SK-N-SH (cell line): ENCODE data around the gene UNC119. TPM values are rescaled to one million over a fixed set of nuclear protein-coding genes. Genes with fewer than 3 reads are reported as not detected.

ENCODE experiments used
- CTCF ChIA-PET: fragments of 300-600, 350-600 bp; formaldehyde crosslinking; extraction: SDS; loops from one replicate; lab custom pipeline; 2021; lab: Yijun Ruan, JAX
- POLR2A ChIA-PET: fragments of 350-600 bp; sonication (Branson Sonifier 250); formaldehyde crosslinking; extraction: SDS; loops from one replicate; lab custom pipeline; 2020; ENCODE audit warnings: antibody characterized with exemption, inconsistent platforms; lab: Yijun Ruan, JAX
- DNase-seq: peaks from one replicate; pipeline ENCODE4 v3.0.0; 2012
- H2AFZ ChIP-seq: fragments of 200-600 bp; sonication (generic); 2 replicates; pipeline ENCODE4 v1.8.1; 2016; ENCODE audit warnings: antibody characterized with exemption, mild to moderate bottlenecking, low read depth
- H3F3A ChIP-seq: fragments of 200-600 bp; sonication (generic); replicated peaks from 2 replicates; pipeline ENCODE3; 2016; ENCODE audit warnings: antibody characterized with exemption, mild to moderate bottlenecking; ENCODE audit not compliant: insufficient read depth
- H3K27ac ChIP-seq, 2 experiments: fragments of 200-500 bp in 1 of 2; fragments of 200-600 bp in 1 of 2; sonication (Bioruptor generic) in 1 of 2; sonication (generic), shearing (Covaris generic) in 1 of 2; 2 replicates each; pipeline versions ENCODE4 v1.5.1 to v1.6.1; 2014 to 2016; ENCODE audit warnings: low read depth in 2 of 2, inconsistent platforms in 1 of 2, low read length in 1 of 2, mild to moderate bottlenecking in 1 of 2, mixed read lengths in 1 of 2
- H3K27me3 ChIP-seq: fragments of 200-600 bp; sonication (generic), shearing (Covaris generic); 2 replicates; pipeline ENCODE4 v1.6.1; 2016; ENCODE audit warnings: mixed run types; ENCODE audit not compliant: insufficient read depth
- H3K36me3 ChIP-seq, 2 experiments: fragments of 200-500 bp in 1 of 2; fragments of 200-600 bp in 1 of 2; sonication (Bioruptor generic) in 1 of 2; sonication (generic) in 1 of 2; replicated peaks in 1 of 2; 2 replicates each; pipeline versions ENCODE3 to v1.5.1; 2014 to 2016; ENCODE audit warnings: low read length in 1 of 2, mild to moderate bottlenecking in 1 of 2; ENCODE audit not compliant: insufficient read depth in 2 of 2, control insufficient read depth in 1 of 2
- H3K4me1 ChIP-seq, 2 experiments: fragments of 200-500 bp in 1 of 2; fragments of 200-600 bp in 1 of 2; sonication (Bioruptor generic) in 1 of 2; sonication (generic), shearing (Covaris generic) in 1 of 2; 2 replicates each; pipeline versions ENCODE4 v1.5.1 to v1.6.1; 2014 to 2016; ENCODE audit warnings: low read depth in 1 of 2, low read length in 1 of 2, mixed run types in 1 of 2; ENCODE audit not compliant: insufficient read depth in 2 of 2, control insufficient read depth in 1 of 2
- H3K4me2 ChIP-seq: fragments of 200-600 bp; sonication (generic), shearing (Covaris generic); 2 replicates; pipeline ENCODE4 v1.6.1; 2017; ENCODE audit warnings: mixed run types
- H3K4me3 ChIP-seq, 2 experiments: fragments of 200-500 bp in 1 of 2; fragments of 200-600 bp in 1 of 2; sonication (Bioruptor generic) in 1 of 2; sonication (generic), shearing (Covaris generic) in 1 of 2; 2 replicates each; pipeline versions ENCODE4 v1.5.1 to v1.8.1; 2014 to 2016; ENCODE audit warnings: low read depth in 2 of 2, inconsistent platforms in 1 of 2, low read length in 1 of 2, mild to moderate bottlenecking in 1 of 2, mixed read lengths in 1 of 2, moderate library complexity in 1 of 2
- H3K79me2 ChIP-seq: fragments of 200-600 bp; sonication (generic); 2 replicates; pipeline ENCODE4 v1.8.1; 2017; ENCODE audit warnings: mild to moderate bottlenecking; ENCODE audit not compliant: insufficient read depth
- H3K9ac ChIP-seq: fragments of 200-600 bp; sonication (generic); 2 replicates; pipeline ENCODE4 v1.6.1; 2017; ENCODE audit warnings: mixed run types
- H3K9me2 ChIP-seq: fragments of 200-600 bp; sonication (generic); 2 replicates; pipeline ENCODE4 v1.6.1; 2017; ENCODE audit warnings: mixed run types
- H3K9me3 ChIP-seq: fragments of 200-600 bp; sonication (generic); 2 replicates; pipeline ENCODE4 v1.6.1; 2017; ENCODE audit warnings: mixed run types, mild to moderate bottlenecking, moderate library complexity
- H4K20me1 ChIP-seq: fragments of 200-600 bp; sonication (generic); 2 replicates; pipeline ENCODE4 v1.6.1; 2017; ENCODE audit warnings: mild to moderate bottlenecking, mixed run types; ENCODE audit not compliant: insufficient read depth
- CTCF ChIP-seq: fragments of 200-600 bp; sonication (generic); IDR thresholded peaks from 2 replicates; pipeline ENCODE4 v1.6.1; 2017; ENCODE audit warnings: antibody characterized with exemption, mild to moderate bottlenecking, moderate library complexity
- EP300 ChIP-seq, 2 experiments: IDR thresholded peaks; 2 replicates each; pipeline versions ENCODE4 v1.4.0 to v1.6.1; 2012; ENCODE audit warnings: borderline replicate concordance in 1 of 2, low read depth in 1 of 2, low read length in 1 of 2
- EZH2phosphoT487 ChIP-seq: fragments of 200-600 bp; sonication (generic); IDR thresholded peaks from 2 replicates; pipeline ENCODE4 v1.6.1; 2017; ENCODE audit warnings: low read depth, mixed run types, mild to moderate bottlenecking, antibody characterized with exemption, moderate library complexity, borderline replicate concordance
- FOXM1 ChIP-seq: IDR thresholded peaks from 2 replicates; pipeline ENCODE4 v1.4.0; 2012; ENCODE audit warnings: low read depth, mild to moderate bottlenecking
- GABPA ChIP-seq: IDR thresholded peaks from 2 replicates; pipeline ENCODE4 v1.4.0; 2012; ENCODE audit warnings: low read depth, mild to moderate bottlenecking
- IRF3 ChIP-seq: fragments of 150-350 bp; IDR thresholded peaks from 2 replicates; pipeline ENCODE4 v1.6.1; 2016; ENCODE audit warnings: mild to moderate bottlenecking, low read depth, low read length
- JUND ChIP-seq: IDR thresholded peaks from 2 replicates; pipeline ENCODE4 v1.4.0; 2012
- NFIC ChIP-seq: IDR thresholded peaks from 2 replicates; pipeline ENCODE4 v1.4.0; 2012; ENCODE audit warnings: borderline replicate concordance
- NRF1 ChIP-seq: IDR thresholded peaks from 2 replicates; pipeline ENCODE4 v1.6.1; 2012; ENCODE audit warnings: low read depth, mild to moderate bottlenecking, low read length
- PBX3 ChIP-seq: IDR thresholded peaks from 2 replicates; pipeline ENCODE4; 2012
- RAD21 ChIP-seq: IDR thresholded peaks from 2 replicates; pipeline ENCODE4 v1.6.1; 2012; ENCODE audit warnings: mild to moderate bottlenecking, low read length
- RCOR1 ChIP-seq: fragments of 150-350 bp; IDR thresholded peaks from 2 replicates; pipeline ENCODE4 v1.6.1; 2017; ENCODE audit warnings: antibody characterized with exemption, low read length
- REST ChIP-seq: IDR thresholded peaks from 2 replicates; pipeline ENCODE4 v1.6.1; 2012; ENCODE audit warnings: mild to moderate bottlenecking, low read depth, low read length, moderate library complexity
- RXRA ChIP-seq: IDR thresholded peaks from 2 replicates; pipeline ENCODE4 v1.4.0; 2012; ENCODE audit warnings: low read depth, mild to moderate bottlenecking, borderline replicate concordance
- SIN3A ChIP-seq: IDR thresholded peaks from 2 replicates; pipeline ENCODE4 v1.6.1; 2012; ENCODE audit warnings: low read depth, mild to moderate bottlenecking, low read length, moderate library complexity, borderline replicate concordance
- TAF1 ChIP-seq: IDR thresholded peaks from 2 replicates; pipeline ENCODE4 v1.6.1; 2012; ENCODE audit warnings: low read depth, mild to moderate bottlenecking, low read length, moderate library complexity, borderline replicate concordance
- TCF12 ChIP-seq: IDR thresholded peaks from 2 replicates; pipeline ENCODE4 v1.4.0; 2012
- TEAD4 ChIP-seq: IDR thresholded peaks from 2 replicates; pipeline ENCODE4 v1.4.0; 2012; ENCODE audit warnings: mild to moderate bottlenecking, borderline replicate concordance; ENCODE audit not compliant: insufficient read depth
- USF1 ChIP-seq: IDR thresholded peaks from 2 replicates; pipeline ENCODE4 v1.4.0; 2012; ENCODE audit warnings: low read depth, borderline replicate concordance
- ZBTB33 ChIP-seq: IDR thresholded peaks from 2 replicates; pipeline ENCODE4 v1.4.0; 2012; ENCODE audit warnings: low read depth, borderline replicate concordance
- WGBS: methylation state at CpG from one replicate; pipeline ENCODE4 v1.1.6; 2017; ENCODE audit warnings: low lambda C conversion rate; 5-methylcytosine and 5-hydroxymethylcytosine counted together
- polyA plus RNA-seq, 3 experiments: library from polyadenylated mRNA; depleted of rRNA; stranded (reverse); fragments of >200 nt; gene quantifications; 2 replicates each; pipeline ENCODE4 v1.2.3, GENCODE V29; 2012

UNC119 gene
- polyA plus RNA-seq, 1 of the 3 experiments (the other 2 are of a cell fraction) = 89.9 TPM

GRCh38 chr17:28499364-28499664 lies 53.1 kb downstream of the UNC119 start:
- Histone ChIP-seq H3F3A (no peaks in the 10 kb centered on the region), H3K9ac (no peak overlapping the region), H3K79me2 (no peaks in the 10 kb centered on the region), H2AFZ (no peak overlapping the region), H4K20me1 (no peaks in the 10 kb centered on the region), H3K27me3 (no peaks in the 10 kb centered on the region; the same call in 1 of the 2 replicates), H3K27ac (no peak overlapping the region), H3K4me3 (no peak overlapping the region), H3K36me3 (no peaks in the 10 kb centered on the region), H3K9me3 (no peaks in the 10 kb centered on the region), H3K4me1 (peaks cover 0 to 11% of the 10 kb centered on the region in 2 experiments; a peak in 1 of 4 replicates), H3K4me2 (no peak overlapping the region), H3K9me2 (no peaks in the 10 kb centered on the region)
- POLR2A ChIA-PET = no interaction called here
- WGBS = 85% methylated on average over 5 of the region's 9 CpGs
- TF ChIP-seq CTCF = no peak
- TF ChIP-seq NFIC = no peak
- TF ChIP-seq RXRA = no peak
- TF ChIP-seq TAF1 = no peak
- no peak for TF ChIP-seq REST
- TF ChIP-seq RCOR1 = no peak
- no peak for TF ChIP-seq IRF3
- TF ChIP-seq ZBTB33 = no peak
- no peak for TF ChIP-seq TEAD4
- no peak for TF ChIP-seq SIN3A
- no peak for TF ChIP-seq USF1
- no peak for TF ChIP-seq NRF1
- TF ChIP-seq TCF12 = no peak
- no peak for TF ChIP-seq EZH2phosphoT487
- no peak for TF ChIP-seq EP300 (IDR thresholded peaks at IDR 0.05; ENCODE audit: borderline replicate concordance in 1 of 2, low read depth in 1 of 2, low read length in 1 of 2)
- no peak for TF ChIP-seq PBX3
- no peak for TF ChIP-seq FOXM1
- TF ChIP-seq JUND = no peak
- no peak for TF ChIP-seq GABPA
- TF ChIP-seq RAD21 = no peak
- CTCF ChIA-PET = interaction anchor here (0.9 to 9.1 kb wide), 6 partner anchors 33 to 114 kb away, joined by 3 to 117 read pairs (median 4); no protein-coding TSS in a partner anchor
- DNase-seq = no peak
